Gastroesophageal sphincter (tissue), 3 donors: ENCODE results near the gene UBE2M.
A peak's percentile ranks its signal among the peaks of the same experiment; 100 is the strongest.

Experiments
- CTCF ChIP-seq, 4 experiments: fragments of 200-600 bp in 2 of 4; fragments of 450-650 bp in 2 of 4; sonication (generic) in 1 of 4; IDR thresholded peaks; one replicate each; pipeline ENCODE4 v1.5.1; 2017 to 2019; ENCODE audit warnings: antibody characterized with exemption in 4 of 4, mild to moderate bottlenecking in 2 of 4, moderate library complexity in 2 of 4
- EP300 ChIP-seq: sonication (generic); formaldehyde crosslinking; IDR thresholded peaks from one replicate; pipeline ENCODE4 v1.6.1; 2017; ENCODE audit warnings: antibody characterized with exemption, mild to moderate bottlenecking
- POLR2A ChIP-seq, 2 donors: fragments of 450-650 bp; IDR thresholded peaks; one replicate each; pipeline ENCODE4 v1.6.1; 2017; ENCODE audit warnings: antibody characterized with exemption in 2 of 2, mild to moderate bottlenecking in 2 of 2, moderate library complexity in 1 of 2
- POLR2AphosphoS5 ChIP-seq: sonication (generic); formaldehyde crosslinking; IDR thresholded peaks from one replicate; pipeline ENCODE4 v1.6.1; 2017; ENCODE audit warnings: antibody characterized with exemption

- TF ChIP-seq CTCF (IDR thresholded peaks at IDR 0.05) (no peak), POLR2A (IDR thresholded peaks at IDR 0.05) (no peak), EP300 (no peak), POLR2AphosphoS5 (peak; percentile 51)
Measured at GRCh38 chr19:58572026-58572817, 13.8 kb upstream of the UBE2M start.
